Stimulated activated CD4-positive, alpha-beta T cell treated with anti-CD3 and anti-CD28 coated beads, Interleukin-15, amount 100 ng/mL, for 48 hours (primary cell): ENCODE measurements around the gene MRPL42.
"Not testable (repeated sequence)": the region's sequence is repeated elsewhere in the genome, so short reads cannot be mapped to it uniquely, and the experiment has no call there.

ENCODE experiments used
- DNase-seq, 2 donors: peaks; one replicate each; pipeline ENCODE4 v3.0.0-alpha.2; 2020; ENCODE audit warnings: low read depth in 2 of 2

MRPL42 gene

DNA sequence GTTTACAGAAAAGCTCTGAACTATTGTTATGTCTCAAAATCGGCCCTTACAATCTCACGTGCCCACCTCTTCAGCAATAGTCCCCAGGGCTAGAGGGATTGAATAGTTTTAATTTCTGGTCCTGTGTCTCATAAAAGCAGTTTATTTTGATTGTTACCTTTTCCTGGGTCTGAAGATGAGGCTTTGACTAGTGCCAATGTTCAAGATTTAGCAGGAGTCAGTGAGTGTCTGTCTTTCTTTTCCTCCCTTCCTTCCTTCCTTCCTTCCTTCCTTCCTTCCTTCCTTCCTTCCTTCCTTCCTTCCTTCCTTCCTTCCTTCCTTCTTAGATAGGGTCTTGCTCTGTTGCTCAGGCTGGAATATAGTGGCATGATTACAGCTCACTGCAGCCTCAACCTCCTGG lies 80.5 kb downstream of the MRPL42 start:
- DNase-seq = no peak

DNA sequence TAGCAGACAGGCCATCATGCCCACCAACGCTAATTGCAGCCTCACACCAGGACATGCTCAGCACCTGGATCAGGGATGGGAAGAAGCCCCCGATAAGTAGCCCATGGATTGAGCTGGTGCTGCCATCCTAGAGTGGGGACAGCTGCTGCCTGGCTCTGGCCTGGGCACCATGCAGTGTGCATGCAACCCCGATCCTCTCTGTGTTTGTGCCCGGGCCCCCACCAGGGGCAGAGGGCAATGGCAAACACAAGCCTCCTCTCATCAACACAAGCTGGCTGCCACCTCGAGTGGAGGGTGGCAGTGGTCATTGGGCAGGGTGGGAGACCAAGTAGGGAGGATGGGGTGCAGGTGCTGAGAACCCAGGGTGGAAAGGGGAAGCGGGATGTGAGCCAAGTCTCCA lies 81.9 kb downstream of the MRPL42 start:
- no peak for DNase-seq

DNA sequence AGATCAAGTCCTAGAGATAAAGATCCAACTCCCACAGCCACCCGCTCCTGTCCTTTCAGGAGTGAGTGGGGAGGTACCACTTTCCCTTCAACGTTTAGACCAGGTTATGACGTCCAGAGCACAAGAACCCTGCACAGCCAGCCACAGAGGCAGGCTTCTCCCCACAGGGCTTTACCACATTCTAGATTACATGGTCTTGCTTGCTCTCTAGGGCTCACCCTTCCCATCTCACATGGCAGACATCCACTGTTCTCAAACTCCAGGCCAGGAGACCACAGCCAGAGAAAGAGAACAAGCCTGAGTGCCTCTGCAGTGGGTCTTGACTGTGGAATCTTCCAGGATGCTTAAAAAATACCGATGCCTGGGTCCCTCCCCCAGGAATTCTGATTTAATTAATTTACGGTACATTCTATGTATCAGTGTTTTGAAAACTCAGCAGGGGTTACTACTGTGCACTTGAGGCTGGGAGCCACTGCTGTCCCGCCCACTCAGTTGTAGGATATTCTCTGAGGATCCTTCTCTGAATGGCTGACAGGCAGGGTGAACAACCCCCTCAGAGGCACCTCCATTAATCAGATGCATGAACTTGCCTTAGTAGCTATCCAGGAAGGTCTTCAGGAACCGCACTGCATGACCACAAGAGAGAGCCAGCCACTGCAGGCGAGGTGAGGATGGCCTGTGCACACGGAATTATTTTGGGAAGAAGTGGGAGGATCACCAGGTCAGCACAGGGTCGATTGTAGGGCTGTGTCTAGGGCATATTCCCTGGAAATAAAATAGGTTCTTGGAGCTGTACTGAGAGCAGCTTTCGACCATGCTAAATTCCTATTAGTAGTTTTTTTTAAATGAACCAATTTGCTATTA lies 83.7 kb downstream of the MRPL42 start:
- no peak for DNase-seq

DNA sequence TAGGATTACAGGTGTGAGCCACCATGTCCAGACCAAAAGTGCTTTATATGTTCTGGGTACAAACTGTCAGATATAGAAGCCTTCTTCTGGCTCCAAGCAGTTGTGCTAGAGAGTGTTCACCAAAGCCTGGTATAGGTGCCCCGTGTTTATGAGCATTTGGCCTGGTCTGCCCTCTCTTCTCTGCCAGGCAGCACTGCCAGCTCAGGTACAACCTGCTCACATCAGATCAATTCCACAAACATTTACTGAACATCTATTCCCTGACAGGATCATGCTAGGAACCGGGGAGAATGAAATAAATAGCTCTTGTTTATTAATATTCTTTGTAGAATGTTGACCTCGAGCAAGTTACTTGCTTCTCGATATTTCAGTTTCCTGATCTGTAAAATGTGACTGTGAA lies 85.1 kb downstream of the MRPL42 start:
- no peak for DNase-seq

DNA sequence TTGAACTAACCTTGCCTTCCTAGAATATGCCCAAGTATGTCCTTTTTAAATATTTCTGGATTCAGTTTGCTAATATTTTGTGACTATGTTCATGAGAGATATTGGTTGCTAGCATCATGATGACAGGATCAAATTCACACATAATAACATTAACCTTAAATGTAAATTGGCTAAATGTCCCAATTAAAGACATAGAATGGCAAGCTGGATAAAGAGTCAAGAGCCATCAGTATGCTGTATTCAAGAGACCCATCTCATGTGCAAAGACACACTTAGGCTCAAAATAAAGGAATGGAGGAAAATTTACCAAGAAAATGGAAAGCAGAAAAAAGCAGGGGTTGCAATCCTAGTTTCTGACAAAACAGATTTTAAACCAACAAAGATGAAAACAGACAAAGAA lies 90.6 kb downstream of the MRPL42 start:
- DNase-seq = not testable (repeated sequence)

DNA sequence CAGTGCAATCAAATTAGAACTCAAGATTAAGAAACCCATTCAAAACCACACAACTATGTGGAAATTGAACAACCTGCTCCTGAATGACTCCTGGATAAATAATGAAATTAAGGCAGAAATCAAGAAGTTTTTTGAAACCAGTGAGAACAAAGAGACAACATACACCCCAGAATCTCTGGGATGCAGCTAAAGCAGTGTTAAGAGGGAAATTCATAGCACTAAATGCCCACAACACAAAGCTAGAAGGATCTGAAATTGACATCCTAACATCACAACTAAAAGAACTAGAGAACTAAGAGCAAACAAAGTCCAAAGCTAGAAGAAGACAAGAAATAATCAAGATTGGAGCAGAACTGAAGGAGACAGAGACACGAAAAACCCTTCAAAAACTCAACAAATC lies 91.4 kb downstream of the MRPL42 start:
- DNase-seq = not testable (repeated sequence)

DNA sequence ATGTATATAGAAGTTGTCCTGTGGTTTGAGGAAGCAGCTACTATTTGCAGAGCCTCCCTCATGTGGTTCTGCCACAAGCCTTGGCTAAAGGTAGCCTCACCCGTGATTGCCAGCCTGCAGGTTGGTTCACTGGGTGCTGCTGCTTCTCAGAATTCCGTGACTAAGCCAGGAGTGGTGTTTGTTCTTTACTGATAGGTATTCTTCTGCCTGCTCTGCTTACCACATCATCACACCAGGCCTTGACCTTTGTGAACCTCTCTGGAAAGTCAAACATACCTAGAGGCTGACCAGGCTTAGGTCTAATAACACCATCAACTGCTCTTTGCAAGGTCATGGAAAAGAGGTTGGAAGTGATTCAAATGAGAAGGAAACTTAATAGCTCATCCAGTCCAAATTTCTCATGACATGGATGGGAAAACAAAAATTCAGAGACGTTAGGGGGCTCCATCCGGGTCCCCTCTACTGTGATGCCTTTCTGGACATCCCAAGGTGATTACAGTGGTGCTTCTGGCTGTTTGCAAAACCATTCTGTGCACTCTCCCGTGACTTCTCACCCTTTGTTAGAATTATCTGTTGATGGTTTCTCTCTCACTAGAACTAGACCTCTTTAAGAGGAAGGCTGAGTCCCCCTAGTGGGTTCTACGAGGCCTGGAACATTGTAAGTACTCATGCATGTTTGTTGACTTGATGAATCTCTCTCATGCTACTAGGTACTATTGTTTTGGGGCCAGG lies 96.7 kb downstream of the MRPL42 start:
- no peak for DNase-seq

DNA sequence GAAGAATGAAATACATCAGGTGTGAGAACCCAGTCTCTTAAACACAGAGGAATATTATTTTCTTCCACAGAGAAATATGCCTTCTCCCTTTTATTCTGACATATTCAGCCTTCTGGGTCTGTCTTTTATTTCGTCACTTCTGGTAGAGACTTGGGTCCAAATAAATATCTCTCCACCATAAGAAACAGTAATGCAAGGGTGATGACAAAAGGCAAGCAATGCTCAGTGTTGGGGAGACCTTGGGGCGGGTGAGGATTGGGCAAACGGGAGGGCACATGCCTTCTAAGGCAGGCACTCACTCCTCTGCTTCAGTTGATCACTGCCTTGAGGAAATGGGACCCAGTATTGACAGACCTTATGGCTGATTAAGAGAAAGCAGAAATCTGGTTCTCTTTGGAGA lies 98.4 kb downstream of the MRPL42 start:
- no peak for DNase-seq
